GM19372 (cell line): ENCODE results near the gene TMX3.

ENCODE experiments used
- ATAC-seq: cut with Tn5 transposase; IDR thresholded peaks from one replicate; pipeline ENCODE4 v1.9.1; 2021; ENCODE audit warnings: mild to moderate bottlenecking, low read depth, moderate library complexity; ENCODE audit not compliant: unreplicated experiment

TMX3 gene, protein sequence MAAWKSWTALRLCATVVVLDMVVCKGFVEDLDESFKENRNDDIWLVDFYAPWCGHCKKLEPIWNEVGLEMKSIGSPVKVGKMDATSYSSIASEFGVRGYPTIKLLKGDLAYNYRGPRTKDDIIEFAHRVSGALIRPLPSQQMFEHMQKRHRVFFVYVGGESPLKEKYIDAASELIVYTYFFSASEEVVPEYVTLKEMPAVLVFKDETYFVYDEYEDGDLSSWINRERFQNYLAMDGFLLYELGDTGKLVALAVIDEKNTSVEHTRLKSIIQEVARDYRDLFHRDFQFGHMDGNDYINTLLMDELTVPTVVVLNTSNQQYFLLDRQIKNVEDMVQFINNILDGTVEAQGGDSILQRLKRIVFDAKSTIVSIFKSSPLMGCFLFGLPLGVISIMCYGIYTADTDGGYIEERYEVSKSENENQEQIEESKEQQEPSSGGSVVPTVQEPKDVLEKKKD

DNA sequence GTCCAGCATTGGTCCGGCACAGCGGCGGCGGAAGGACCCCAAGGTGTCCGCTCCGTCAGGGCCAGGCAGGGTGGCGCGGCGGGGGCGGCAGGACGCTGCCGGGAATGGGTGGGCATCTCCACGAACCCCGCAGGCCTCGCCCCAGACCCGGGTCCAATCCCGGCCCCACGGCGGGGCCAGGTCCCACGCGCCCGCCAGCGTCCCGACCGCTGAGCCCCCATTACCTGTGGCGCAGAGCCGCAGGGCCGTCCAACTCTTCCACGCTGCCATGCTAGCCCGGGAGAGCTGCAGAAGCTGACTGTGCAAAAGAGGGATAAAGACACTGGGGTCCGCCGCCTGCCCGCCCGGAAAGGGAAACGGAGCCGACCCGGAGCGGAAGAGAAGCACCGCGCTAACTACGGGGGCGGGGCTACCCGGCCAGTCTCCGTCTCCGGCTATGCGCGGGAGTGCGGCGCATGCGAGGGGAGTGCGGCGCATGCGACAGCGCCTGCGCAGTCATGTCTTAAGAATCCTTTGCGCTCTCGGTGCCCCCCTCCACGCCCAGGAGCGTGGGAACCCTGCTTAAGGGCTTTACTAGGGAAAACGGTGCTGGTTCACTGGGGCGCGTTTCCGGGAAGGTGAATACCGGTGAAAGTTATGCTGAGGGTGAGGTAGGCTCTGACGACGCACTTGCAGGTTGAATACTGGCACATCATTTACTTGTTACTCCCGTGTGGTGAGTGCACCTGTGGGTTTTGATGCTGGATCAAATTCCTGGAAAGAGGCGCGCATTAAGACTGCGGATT, at the start of gene TMX3:
Gene TMX3, minus strand, starts transcription at position 397 of the 785 bp plus-strand sequence. Its CDS starts 127 bp downstream, at position 270.
- ATAC-seq = peak; percentile 96

DNA sequence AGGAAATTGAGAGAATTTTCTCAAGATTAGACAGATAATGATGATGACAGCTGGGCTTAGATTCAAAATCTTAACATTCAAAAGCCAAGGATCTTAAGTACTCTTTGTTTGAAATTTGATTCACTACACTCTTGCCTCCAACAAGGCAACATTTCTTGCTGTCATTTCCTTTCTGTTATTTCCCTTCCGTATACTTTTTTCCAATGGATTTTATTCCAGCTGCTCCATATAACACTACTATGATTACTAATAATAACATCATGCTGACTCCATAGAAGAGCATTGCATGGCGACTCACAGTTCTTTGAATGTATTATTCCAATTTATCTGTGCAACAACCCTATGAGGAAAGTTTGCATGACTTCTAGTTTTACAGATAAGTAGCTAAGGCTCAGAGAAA, 49.1 kb upstream of the TMX3 start:
- no peak for ATAC-seq

DNA sequence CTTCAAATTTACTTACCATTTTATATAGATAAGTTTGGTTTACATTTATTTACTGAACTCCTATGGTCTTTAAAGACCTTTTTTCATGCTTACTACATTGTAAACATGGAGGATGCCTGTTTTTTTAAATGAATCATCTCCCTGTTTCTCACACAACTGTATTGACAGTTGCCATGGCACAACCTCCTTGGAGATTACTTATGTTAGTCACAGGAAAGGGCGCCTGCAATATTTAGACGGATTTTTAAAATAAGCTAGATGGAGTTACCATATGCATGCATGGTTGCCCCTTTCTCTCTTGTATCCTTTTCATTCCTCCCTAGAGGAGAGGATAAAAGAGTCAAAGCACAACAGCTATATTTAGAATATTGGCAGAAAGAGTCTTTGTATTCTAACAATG, 48.2 kb upstream of the TMX3 start:
- no peak for ATAC-seq

DNA sequence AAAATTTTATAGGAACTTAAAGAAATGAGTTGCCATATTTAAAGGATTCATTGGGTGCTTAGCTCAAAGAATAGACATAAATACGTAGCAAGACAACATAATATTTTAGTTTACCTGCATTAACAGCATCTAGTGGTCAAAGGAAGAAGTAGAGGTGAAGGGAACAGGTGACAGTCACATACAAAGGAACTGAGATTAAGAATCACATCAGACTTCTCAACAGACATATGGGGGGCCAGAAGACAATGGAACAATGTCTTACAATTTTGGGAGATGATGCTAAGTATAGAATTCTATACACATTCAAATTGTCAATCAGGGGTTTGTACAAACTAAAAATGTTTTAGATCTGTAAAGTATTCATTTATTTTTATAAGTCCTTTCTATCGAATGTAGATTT, 44.4 kb upstream of the TMX3 start:
- no peak for ATAC-seq

DNA sequence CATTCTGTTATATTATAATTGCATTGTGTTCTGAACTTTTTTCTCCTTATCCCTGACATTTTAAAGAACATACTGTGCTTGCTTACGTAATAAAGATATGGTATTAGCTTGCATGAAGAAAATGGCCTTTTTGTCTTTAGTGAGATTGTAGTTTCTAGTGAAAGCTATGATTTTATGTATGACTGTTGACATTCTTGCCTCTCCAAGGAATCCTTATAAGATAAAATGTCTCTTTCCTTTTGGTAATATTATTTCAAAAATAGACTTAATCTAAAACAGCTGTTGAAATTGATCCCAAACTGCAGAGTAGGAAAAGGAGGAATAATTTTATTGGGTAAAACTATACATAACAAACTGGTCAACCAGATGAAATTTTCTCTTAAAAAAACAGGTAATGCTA, 42.2 kb upstream of the TMX3 start:
- no peak for ATAC-seq

DNA sequence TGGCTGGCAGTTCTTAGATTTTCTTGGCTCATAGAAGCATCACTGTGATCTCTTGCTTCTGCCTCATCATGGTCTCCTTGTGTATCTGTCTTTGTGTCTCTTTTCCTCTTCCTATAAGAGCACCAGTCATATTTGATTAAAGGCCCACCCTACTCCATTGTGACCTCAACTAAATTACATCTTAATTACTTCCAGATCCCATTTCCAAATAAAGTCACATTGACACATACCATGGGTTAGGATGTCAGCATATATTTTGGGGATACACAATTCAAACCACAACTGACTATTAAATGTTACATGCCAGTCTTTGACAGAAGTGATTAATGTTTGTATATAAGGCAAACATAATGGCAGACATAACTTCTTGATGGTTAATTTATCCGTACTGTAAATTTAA, 27.3 kb upstream of the TMX3 start:
- ATAC-seq = no peak

DNA sequence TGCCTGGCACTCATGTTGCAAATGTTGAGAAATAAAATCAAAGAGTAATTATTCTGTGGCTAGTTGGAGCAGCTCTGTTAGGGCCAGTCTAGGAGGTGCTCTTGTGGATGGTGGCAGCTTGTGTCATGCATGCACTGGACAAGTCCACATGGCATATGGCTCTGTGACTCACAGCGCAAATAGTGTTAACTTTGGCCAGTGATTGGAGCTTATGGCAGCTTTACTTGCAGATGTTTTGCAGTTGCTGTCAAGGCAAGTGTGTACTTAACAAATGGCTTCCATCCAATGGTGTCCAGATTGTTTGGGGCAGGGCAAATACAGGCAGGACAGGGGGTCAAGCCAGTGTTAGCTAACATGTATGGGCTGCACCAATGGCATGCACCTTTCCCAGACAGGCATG, 26.1 kb upstream of the TMX3 start:
- ATAC-seq = no peak

DNA sequence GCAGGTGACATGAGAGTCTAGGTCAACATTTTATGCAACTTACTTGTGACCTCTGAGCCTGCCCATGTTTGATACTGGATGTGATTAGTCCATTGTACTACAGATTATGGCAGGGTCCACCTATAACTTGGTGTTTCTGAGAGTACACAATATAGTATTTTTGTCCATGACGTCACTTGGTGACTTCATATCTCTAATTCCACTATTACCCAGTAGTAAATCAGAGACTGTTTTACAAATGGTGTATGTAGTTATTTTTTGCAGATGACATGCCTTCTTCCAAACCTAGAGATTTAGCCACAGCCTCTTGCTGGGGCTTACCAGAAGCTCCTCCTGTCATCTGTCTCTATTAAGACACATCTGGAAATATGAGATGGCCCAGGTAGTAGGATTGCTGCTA, 24.6 kb upstream of the TMX3 start:
- ATAC-seq = no peak

DNA sequence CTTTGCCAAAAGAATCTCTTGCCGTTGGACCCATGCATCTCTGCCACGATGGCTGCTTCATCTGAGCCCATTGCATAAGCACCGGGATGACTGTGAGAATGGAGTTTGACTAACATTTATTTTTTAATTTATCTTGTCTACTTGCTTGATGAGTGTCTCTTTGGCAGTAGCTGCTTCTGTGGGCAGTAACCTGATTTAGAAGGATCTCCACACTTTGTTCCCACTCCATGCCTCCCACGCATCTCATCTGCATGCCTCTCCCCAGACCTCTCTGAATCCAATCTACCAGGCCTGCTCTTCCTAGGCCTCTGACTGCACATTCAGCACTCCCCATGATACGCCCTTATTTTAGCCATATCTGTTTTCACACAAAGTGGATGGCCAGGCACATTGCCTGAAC, 23.7 kb upstream of the TMX3 start:
- ATAC-seq = no peak

DNA sequence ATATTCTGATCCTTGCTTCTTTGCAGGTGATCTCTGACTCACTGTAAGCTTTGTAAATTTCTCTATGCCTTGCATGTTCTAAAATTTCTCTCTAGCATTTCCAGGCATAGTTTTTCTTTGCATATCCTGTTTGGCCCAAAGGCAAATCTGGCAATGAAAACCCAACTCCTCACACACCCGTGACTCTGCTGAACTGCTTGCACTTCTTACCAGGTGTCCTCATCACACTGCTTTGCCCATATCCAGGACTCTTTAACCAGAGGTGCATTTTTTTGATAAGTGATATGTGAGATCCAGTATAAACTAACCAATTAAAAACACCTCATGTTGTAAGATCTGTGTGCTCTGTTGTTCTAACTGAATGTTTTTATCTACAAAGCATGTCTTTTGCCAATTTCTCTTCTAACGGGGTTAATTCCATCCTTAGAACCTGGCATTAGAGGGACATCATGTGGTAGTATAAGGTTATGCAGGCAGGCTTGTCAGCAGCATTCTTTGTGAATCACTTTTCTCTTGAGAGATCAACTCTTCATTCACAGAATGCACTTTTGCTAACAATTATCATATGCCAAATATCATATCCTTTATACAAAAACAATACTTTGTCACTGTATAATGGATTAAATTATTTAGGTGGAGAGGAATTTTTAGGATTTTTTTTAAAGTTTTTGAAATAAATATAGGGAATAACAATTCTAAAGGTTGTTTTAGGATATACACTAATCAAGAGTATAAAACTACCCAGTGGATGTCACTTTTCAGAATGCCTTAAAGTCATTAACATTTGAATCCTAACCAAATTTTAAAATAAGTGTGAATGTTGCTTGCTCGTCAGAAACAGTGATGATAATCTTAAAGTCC, 20.8 kb upstream of the TMX3 start:
- peak; percentile 88 for ATAC-seq

DNA sequence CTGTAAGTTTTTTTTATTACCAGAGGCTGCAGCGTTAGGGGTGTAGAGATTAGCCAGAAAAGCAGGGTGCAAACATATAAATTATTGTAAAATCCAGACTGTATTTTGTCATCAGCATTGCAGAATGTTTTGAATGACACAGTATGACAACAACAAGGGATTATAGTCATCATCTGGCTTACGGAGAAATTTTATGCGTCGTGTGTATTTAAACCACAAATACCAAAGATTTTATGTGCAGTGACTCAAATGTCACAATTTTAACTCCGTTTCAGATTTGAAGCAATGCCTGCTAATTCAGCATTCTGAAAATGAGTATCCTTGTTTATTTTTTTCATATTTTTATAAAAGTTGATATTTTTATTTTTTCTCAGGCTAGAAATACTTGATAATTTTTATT, 19.4 kb upstream of the TMX3 start:
- no peak for ATAC-seq

DNA sequence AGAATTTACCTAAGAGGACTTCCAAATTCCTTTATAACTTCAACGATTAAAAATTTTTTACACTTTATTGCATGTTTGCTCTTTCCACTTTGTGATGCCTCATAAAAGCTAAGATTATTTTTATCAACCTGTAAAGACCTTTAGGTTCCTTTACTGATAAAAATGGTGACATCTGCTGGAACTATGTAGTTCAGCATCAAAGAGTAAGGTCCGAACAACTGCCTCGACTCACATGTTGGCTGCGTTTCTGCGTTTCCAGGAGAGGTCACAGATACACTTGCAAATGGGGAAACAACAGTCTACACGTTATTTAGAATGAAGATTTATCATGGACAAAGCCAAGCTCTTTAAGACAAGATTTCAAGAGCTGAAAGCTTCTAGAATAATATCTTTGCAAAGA, 18.8 kb upstream of the TMX3 start:
- ATAC-seq = no peak

DNA sequence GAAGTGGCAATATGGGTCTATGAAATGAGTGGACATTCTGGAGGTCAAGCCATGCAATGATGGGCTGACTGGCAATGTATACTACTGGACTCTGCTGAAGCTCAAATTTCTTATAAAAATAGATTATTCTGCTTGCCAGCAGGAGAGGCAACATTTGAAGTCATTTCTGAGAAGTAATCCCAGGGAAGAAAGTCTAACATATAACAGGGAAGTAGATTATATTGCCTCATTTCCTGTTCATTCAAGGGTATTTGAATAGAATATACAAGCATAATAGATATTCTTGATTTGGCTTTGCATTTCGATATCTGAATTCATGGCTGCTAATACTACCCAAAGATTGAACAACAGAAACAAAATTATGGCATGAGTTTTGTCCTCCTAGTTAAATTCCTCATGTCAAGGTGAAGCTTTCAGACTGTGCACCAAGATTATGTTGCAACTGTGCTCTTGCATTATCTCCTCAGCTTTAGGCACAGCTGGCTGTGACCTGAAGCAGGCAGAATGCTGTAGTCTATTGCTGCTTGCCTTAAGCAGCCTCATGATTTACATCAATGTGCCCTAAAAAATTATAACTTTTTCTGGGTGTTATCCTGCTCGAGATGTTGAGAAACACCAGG, 13.3 kb upstream of the TMX3 start:
- no peak for ATAC-seq

DNA sequence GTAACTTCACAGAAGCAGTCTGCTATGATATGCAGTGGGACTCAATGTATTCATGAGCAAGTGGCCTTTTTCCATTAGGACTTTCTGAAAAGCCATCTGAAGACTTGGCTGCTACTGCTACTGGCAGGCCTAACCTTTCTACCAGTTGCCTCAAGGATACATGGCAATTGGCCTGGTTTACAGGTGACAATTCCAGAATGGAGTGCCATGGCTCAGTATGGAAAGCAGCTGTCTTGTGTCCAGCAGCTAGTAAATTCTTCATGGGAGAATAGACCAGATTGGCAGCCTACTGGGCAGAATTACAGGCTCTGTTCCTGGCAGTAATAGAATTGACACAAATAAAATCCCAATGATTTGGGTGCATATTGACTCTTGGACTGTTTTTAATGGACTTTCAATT, 12.6 kb upstream of the TMX3 start:
- no peak for ATAC-seq

DNA sequence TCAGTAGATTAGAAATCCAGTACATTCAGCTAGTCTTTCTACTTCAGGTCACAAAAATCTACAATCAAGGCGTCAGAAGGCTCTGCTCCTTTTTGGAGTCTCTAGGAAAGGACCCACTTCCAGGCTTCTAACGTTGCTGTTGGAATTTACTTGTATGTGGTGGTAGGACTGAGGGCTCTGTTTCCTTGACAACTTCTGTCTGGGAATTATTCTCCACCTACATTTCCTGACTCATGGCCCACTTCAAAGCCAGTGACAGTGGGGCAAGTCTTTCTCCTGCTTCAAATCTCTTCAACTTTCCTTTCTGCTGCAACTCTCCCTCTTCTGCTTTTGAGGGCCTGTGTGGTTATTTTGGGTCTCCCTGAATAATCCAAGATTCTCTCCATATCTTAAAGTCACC, 10.4 kb upstream of the TMX3 start:
- ATAC-seq = no peak

DNA sequence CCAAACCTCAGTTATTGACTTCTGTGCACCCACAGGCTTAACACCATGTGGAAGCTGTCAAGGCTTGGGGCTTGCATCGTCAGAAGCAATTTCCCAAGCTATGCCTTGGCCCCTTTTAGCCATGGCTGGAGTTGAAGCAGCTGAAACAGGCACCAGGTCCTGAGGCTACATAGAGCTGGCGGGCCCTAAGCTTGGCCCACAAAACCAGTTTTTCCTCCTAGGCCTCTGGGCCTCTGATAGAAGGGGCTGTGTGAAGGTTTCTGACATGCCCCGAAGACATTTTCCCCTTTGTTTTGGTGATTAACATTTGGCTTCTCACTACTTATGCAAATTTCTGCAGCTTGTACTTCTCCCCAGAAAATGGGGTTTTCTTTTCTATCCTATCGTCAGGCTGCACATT, 9.1 kb upstream of the TMX3 start:
- no peak for ATAC-seq

DNA sequence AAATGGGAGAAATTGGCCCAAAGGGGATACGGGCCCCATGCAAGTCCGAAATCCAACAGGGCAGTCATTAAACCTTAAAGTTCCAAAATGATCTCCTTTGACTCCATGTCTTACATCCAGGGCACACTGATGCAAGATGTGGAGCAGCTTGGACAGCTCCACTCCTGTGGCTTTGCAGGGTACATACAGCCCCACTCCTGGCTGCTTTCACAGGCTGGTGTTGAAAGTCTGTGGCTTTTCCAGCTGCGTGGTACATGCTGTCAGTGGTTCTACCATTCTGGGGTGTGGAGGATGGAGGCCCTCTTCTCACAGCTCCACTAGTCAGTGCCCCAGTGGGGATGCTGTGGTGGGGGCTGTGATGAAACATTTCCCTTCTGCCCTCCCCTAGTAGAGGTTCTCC, 8.6 kb upstream of the TMX3 start:
- no peak for ATAC-seq

DNA sequence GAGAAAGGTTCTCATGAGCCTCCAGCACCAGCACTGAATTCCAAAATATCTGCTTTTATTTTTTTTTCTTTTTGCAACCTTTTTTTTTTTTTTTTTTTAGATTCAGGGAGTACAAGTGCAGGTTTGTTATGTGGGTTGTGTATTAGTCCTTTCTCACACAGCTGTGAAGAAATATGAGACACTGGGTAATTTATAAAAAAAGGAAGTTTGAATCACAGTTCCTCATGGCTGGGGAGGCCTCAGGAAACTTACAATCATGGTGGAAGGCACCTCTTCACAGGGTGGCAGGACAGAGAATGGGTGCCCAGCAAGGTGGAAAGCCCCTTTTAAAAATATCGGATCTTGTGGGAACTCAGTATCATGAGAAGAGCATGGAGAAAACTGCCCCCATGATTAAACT, 7.9 kb upstream of the TMX3 start:
- no peak for ATAC-seq

DNA sequence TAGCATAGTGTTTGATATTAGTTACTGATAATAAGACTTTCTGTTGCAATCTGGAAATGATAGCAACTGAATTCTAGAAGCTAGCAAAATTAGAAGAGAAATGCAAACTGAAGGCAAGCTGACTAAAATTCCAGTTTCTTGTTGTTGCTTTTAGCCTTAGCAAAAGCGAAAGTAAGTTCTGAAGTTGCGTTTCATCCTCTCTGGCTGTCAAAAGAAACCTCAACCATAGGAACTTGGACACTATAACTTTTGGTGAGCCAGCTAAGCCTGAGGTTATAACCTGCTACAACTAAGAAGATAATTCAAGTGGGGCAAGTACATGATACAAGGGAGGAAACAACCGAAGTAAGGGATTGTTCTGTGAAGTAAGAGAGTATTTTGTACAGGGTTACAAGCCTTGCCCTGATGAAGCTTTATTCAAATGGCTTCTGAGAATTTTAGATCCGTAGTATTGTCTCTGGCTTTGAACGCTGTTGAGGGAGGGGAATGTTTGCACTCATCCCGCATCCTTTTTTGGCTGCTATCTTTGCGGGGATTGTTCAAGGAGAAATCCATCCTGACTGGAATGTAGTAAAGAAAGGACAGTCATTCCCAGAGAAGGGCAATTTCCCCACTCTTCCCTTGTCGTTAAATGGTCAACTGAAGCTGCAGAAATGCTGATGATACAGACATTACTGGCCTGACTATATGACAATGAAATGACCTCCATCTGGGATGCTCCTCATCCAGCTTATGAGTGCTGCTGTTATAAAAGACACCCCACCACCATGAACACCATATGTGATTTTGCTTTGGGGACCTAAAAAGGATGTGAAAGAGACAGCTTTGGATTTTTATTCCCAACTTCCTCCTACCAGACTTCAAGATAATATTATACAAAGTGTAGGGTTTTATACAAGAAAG, 7.0 kb upstream of the TMX3 start:
- peak; percentile 77 for ATAC-seq

DNA sequence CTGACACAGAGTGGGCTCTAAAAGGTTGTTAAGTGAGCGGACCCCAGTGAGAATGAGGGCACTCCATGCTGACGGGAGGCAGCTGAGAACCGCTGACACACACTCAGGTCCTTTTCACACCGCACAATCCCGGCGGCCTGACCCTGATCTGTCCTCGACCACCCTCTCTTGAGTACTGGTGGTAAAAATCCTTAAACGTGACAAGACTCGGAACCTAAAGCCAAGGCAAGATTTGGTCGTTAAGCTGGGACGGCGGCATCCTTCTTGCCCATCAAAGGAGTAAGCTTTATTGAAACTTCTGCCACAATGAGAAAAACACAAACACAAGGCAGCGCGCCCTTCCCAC, 569 bp downstream of the TMX3 start:
- ATAC-seq = peak; percentile 7
